ENCODE measurements around the gene RPS19. TPM values are rescaled to one million over a fixed set of nuclear protein-coding genes. Genes with fewer than 3 reads are reported as not detected.

The RPS19 gene
- total RNA-seq, 1 donor from 2014 or later: 1,837 TPM

GRCh38 chr19:41848666-41849065 lies 11.4 kb upstream of the RPS19 start:
- no peak for DNase-seq (ENCODE audit: extremely low spot score, unreplicated experiment)
- no peaks in the 10 kb centered on the region for H3K9me3 Mint-ChIP-seq (ENCODE audit: unreplicated experiment)
- H3K36me3 Mint-ChIP-seq (ENCODE audit: unreplicated experiment): no peaks in the 10 kb centered on the region
- no peak for TF ChIP-seq CTCF (IDR thresholded peaks at IDR 0.05)
- H3K4me3 Mint-ChIP-seq (ENCODE audit: unreplicated experiment): no peak overlapping the region
- H3K4me1 Mint-ChIP-seq (ENCODE audit: unreplicated experiment): no peaks in the 10 kb centered on the region
- peaks cover 45% of the 10 kb centered on the region for H3K27me3 Mint-ChIP-seq (ENCODE audit: unreplicated experiment)
- no peak overlapping the region for H3K27ac Mint-ChIP-seq (ENCODE audit: unreplicated experiment)

GRCh38 chr19:41849067-41849466 lies 11.0 kb upstream of the RPS19 start:
- no peak for DNase-seq (ENCODE audit: extremely low spot score, unreplicated experiment)
- H3K36me3 Mint-ChIP-seq (ENCODE audit: unreplicated experiment): no peaks in the 10 kb centered on the region
- TF ChIP-seq CTCF (IDR thresholded peaks at IDR 0.05): no peak
- no peak overlapping the region for H3K4me3 Mint-ChIP-seq (ENCODE audit: unreplicated experiment)
- H3K27me3 Mint-ChIP-seq (ENCODE audit: unreplicated experiment): peaks cover 44% of the 10 kb centered on the region
- no peaks in the 10 kb centered on the region for H3K4me1 Mint-ChIP-seq (ENCODE audit: unreplicated experiment)
- H3K27ac Mint-ChIP-seq (ENCODE audit: unreplicated experiment): no peak overlapping the region
- H3K9me3 Mint-ChIP-seq (ENCODE audit: unreplicated experiment): no peaks in the 10 kb centered on the region

- no peak overlapping the region for H3K27ac Mint-ChIP-seq (ENCODE audit: unreplicated experiment)
- no peak for TF ChIP-seq CTCF (IDR thresholded peaks at IDR 0.05)
- no peaks in the 10 kb centered on the region for H3K9me3 Mint-ChIP-seq (ENCODE audit: unreplicated experiment)
- DNase-seq (ENCODE audit: extremely low spot score, unreplicated experiment): no peak
- no peaks in the 10 kb centered on the region for H3K36me3 Mint-ChIP-seq (ENCODE audit: unreplicated experiment)
- H3K4me3 Mint-ChIP-seq (ENCODE audit: unreplicated experiment): no peak overlapping the region
- no peaks in the 10 kb centered on the region for H3K4me1 Mint-ChIP-seq (ENCODE audit: unreplicated experiment)
- H3K27me3 Mint-ChIP-seq (ENCODE audit: unreplicated experiment): peaks cover 54% of the 10 kb centered on the region
These were observed 9.7 kb upstream of the RPS19 start for GRCh38 chr19:41850381-41850780.

GRCh38 chr19:41851456-41851855 lies 8.6 kb upstream of the RPS19 start:
- H3K9me3 Mint-ChIP-seq (ENCODE audit: unreplicated experiment): no peaks in the 10 kb centered on the region
- H3K4me1 Mint-ChIP-seq (ENCODE audit: unreplicated experiment): no peaks in the 10 kb centered on the region
- no peak overlapping the region for H3K27ac Mint-ChIP-seq (ENCODE audit: unreplicated experiment)
- no peak for DNase-seq (ENCODE audit: extremely low spot score, unreplicated experiment)
- no peak for TF ChIP-seq CTCF (IDR thresholded peaks at IDR 0.05)
- peaks cover 48% of the 10 kb centered on the region for H3K27me3 Mint-ChIP-seq (ENCODE audit: unreplicated experiment)
- no peaks in the 10 kb centered on the region for H3K36me3 Mint-ChIP-seq (ENCODE audit: unreplicated experiment)
- H3K4me3 Mint-ChIP-seq (ENCODE audit: unreplicated experiment): no peak overlapping the region

DNA sequence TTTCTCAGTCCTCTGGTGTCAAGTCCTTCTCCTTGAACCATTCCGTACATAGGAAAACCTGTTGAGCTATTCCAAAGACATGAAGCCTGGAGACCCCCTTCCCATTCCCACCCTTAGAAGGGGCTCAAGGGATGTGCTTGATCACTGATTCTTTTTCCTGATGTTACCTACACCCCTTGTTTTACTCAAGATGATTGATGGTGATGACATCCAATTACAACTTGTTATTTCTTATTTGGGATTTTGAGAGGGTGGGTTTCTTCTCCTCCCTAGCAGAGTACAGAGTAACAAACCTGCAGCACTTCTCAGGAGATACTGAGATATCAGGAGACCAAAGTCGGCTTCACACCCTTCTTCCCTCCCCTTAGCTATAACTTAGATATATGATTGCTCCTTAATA lies 6.7 kb upstream of the RPS19 start:
- Mint-ChIP-seq H3K27me3 (ENCODE audit: unreplicated experiment) (peaks cover 55% of the 10 kb centered on the region), H3K9me3 (ENCODE audit: unreplicated experiment) (no peaks in the 10 kb centered on the region), H3K4me3 (ENCODE audit: unreplicated experiment) (no peak overlapping the region), H3K36me3 (ENCODE audit: unreplicated experiment) (no peaks in the 10 kb centered on the region), H3K27ac (ENCODE audit: unreplicated experiment) (no peak overlapping the region), H3K4me1 (ENCODE audit: unreplicated experiment) (no peaks in the 10 kb centered on the region)
- DNase-seq (ENCODE audit: extremely low spot score, unreplicated experiment): no peak
- no peak for TF ChIP-seq CTCF (IDR thresholded peaks at IDR 0.05)
